ENCODE results near the gene PRDM16.

DNA sequence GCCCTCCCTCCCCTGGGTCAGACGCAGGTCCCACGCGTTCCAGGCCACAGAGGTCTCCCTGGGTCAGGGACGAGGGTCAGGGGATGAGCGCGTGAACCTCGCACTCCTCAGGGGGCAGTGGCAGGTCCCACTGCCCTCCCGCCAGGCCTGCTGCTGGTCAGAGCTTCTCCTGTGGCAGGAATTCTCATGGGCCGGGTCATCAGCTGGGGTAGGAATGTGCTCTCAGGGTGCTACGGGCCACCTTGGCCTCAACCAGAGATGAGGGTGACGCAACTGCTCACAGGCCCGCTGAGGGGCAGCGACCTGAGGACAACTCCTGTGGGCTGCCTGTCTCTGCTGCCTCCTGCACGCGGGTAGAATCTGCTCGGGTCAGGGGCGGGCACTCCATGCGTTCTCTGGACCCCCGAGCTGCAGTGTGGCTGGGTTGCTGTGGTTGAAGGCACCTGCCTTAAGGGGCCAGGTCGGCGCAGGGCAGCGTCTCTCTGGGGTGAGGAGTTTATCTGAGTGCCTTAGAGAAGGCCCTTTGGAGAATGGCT lies 128.8 kb downstream of the PRDM16 start:
- TF ChIP-seq POLR2A (IDR thresholded peaks at IDR 0.05) (no peak), CTCF (IDR thresholded peaks at IDR 0.05) (no peak)
